Bronchial epithelial cell (primary cell): ENCODE results near the gene RAB5A. TPM values are rescaled to one million over a fixed set of nuclear protein-coding genes. Genes with fewer than 3 reads are reported as not detected.

Experiments
- DNase-seq: peaks from one replicate; pipeline ENCODE4 v3.0.0-alpha.2; 2010; ENCODE audit warnings: low read depth
- FAIRE-seq: peaks from 2 replicates; lab custom pipeline; 2011; peaks lifted over from hg19 to GRCh38; lab: Jason Lieb, UNC
- H3K27me3 ChIP-seq: 2 replicates; pipeline ENCODE4 v1.5.1; 2011; ENCODE audit warnings: low read length; ENCODE audit not compliant: control insufficient read depth, insufficient read depth
- H3K36me3 ChIP-seq: 2 replicates; pipeline ENCODE4 v1.5.1; 2011; ENCODE audit warnings: low read length; ENCODE audit not compliant: control insufficient read depth, insufficient read depth
- H3K4me3 ChIP-seq: 2 replicates; pipeline ENCODE4 v1.5.1; 2011; ENCODE audit warnings: mild to moderate bottlenecking, low read depth, low read length, control low read depth
- CTCF ChIP-seq: IDR thresholded peaks from 2 replicates; pipeline ENCODE4 v1.5.1; 2011; ENCODE audit warnings: mild to moderate bottlenecking, moderate library complexity, low read length, control low read depth, inconsistent platforms; ENCODE audit not compliant: insufficient read depth, severe bottlenecking
- total RNA-seq: library from RNA; depleted of rRNA; stranded (reverse); fragments of >200 nt; gene quantifications from 2 replicates; pipeline ENCODE4 v1.2.1, GENCODE V29; 2014

Gene RAB5A
- total RNA-seq, 1 donor from 2014 or later, result 43.7 TPM

DNA sequence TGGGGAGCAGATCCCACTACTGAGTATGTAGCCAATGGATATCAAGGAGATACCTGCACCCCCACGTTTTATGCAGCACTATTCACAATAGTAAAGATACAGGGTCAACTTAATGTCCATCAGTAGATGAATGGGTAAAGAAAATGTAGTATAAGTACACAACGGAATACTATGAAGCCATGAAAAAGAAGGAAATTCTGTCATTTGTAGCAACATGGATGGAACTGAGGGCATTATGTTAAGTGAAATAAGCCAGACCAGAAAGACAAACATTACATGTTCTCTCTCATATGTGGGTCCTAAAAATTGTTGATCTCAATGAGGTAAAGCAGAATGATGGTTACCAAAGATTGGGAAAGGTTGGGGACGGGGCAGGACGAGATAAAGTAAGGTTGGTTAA lies 50.6 kb downstream of the RAB5A start:
- DNase-seq (no peak), FAIRE-seq (no peak)
- H3K4me3 ChIP-seq, result no peak overlapping the region
- no peak for TF ChIP-seq CTCF
- H3K27me3 ChIP-seq, result no peaks in the 10 kb centered on the region
- H3K36me3 ChIP-seq, result no peaks in the 10 kb centered on the region

- DNase-seq, result no peak
- Histone ChIP-seq H3K27me3 (no peaks in the 10 kb centered on the region), H3K36me3 (no peaks in the 10 kb centered on the region), H3K4me3 (no peak overlapping the region)
- FAIRE-seq, result no peak
- no peak for TF ChIP-seq CTCF
Measured at GRCh38 chr3:20001932-20002331, 55.0 kb downstream of the RAB5A start.

GRCh38 chr3:20007960-20008359 lies 61.1 kb downstream of the RAB5A start:
- Histone ChIP-seq H3K36me3 (no peaks in the 10 kb centered on the region), H3K27me3 (no peaks in the 10 kb centered on the region), H3K4me3 (no peak overlapping the region)
- TF ChIP-seq CTCF, result no peak
- no peak for DNase-seq
- FAIRE-seq, result no peak

- DNase-seq (no peak), FAIRE-seq (no peak)
- Histone ChIP-seq H3K27me3 (no peaks in the 10 kb centered on the region), H3K36me3 (no peaks in the 10 kb centered on the region), H3K4me3 (no peak overlapping the region)
- TF ChIP-seq CTCF, result no peak
Measured at GRCh38 chr3:20008646-20009045, 61.7 kb downstream of the RAB5A start.

GRCh38 chr3:20012164-20012563 lies 65.3 kb downstream of the RAB5A start, which contains the start of gene PP2D1:
TSS of gene PP2D1 (minus strand) at chr3:20012264. CDS start at chr3:20012072, 192 bp downstream.
- FAIRE-seq (no peak), DNase-seq (peak; percentile 6)
- TF ChIP-seq CTCF, result no peak
- Histone ChIP-seq H3K27me3 (no peaks in the 10 kb centered on the region), H3K4me3 (no peak within 1 kb of the TSS), H3K36me3 (no peaks in the 10 kb centered on the region)

DNA sequence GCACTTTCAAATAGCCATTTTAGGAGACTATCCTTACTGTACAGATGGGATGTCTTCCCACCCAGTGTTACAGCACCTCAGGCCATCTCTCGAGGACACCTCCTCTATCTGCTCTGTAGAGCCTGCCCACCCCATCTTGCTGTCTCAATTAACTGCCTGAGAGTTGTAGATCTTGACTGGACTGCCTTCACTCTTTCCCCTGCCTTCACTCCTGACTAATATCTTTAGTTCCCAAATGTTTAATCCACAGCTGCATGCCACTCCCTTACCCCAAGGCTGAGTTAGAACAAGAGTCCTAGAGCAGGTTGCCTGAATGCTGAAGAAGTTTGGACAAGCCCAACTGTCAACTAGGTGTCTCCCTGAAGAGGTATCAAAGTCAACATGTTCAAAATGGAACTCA lies 66.5 kb downstream of the RAB5A start:
- Histone ChIP-seq H3K4me3 (no peak overlapping the region), H3K27me3 (no peaks in the 10 kb centered on the region), H3K36me3 (no peaks in the 10 kb centered on the region)
- DNase-seq (peak; percentile 8), FAIRE-seq (no peak)
- TF ChIP-seq CTCF, result no peak
